DND-41 (cell line): ENCODE data around the gene TST.

Source experiments
- ATAC-seq: fragments of 200-7000 bp; cut with Tn5 transposase; 3 replicates; pipeline ENCODE4 v1.9.1; 2021; ENCODE audit warnings: low read depth; ENCODE audit not compliant: insufficient read depth
- DNase-seq: peaks from one replicate; pipeline ENCODE4 v3.0.0-alpha.2; 2020
- H2AFZ ChIP-seq: 2 replicates; pipeline ENCODE4 v1.6.0; 2012; ENCODE audit warnings: low read depth, low read length
- H3K27ac ChIP-seq: 2 replicates; pipeline ENCODE4 v1.5.1; 2012; ENCODE audit warnings: low read length, inconsistent platforms
- H3K27me3 ChIP-seq: fragments of 200-600 bp; sonication (generic); 2 replicates; pipeline ENCODE4 v1.6.0; 2012; ENCODE audit warnings: low read length, mild to moderate bottlenecking, inconsistent platforms; ENCODE audit not compliant: insufficient read depth, poor library complexity
- H3K36me3 ChIP-seq: 2 replicates; pipeline ENCODE4 v1.5.1; 2012; ENCODE audit warnings: low read length, inconsistent platforms; ENCODE audit not compliant: insufficient read depth
- H3K4me1 ChIP-seq: 2 replicates; pipeline ENCODE4 v1.5.1; 2012; ENCODE audit warnings: mild to moderate bottlenecking, low read length; ENCODE audit not compliant: insufficient read depth
- H3K4me2 ChIP-seq: 2 replicates; pipeline ENCODE4 v1.6.0; 2012; ENCODE audit warnings: mild to moderate bottlenecking, moderate library complexity, low read length, inconsistent platforms; ENCODE audit not compliant: insufficient read depth
- H3K4me3 ChIP-seq, 2 experiments: fragments of 200-600 bp in 1 of 2; shearing (Covaris generic) in 1 of 2; 2 replicates each; pipeline ENCODE4 v1.5.1; 2012 to 2016; ENCODE audit warnings: inconsistent platforms in 2 of 2, low read length in 2 of 2, mild to moderate bottlenecking in 2 of 2, low read depth in 1 of 2, moderate library complexity in 1 of 2
- H3K79me2 ChIP-seq: 2 replicates; pipeline ENCODE4 v1.6.0; 2012; ENCODE audit warnings: low read length, inconsistent platforms; ENCODE audit not compliant: insufficient read depth
- H3K9ac ChIP-seq: 2 replicates; pipeline ENCODE4 v1.6.0; 2012; ENCODE audit warnings: low read depth, mild to moderate bottlenecking, inconsistent platforms, low read length, moderate library complexity
- H3K9me3 ChIP-seq: 2 replicates; pipeline ENCODE4 v1.5.1; 2012; ENCODE audit warnings: low read length, moderate library complexity, mild to moderate bottlenecking, inconsistent platforms; ENCODE audit not compliant: insufficient read depth, severe bottlenecking
- H4K20me1 ChIP-seq: 2 replicates; pipeline ENCODE4 v1.6.0; 2012; ENCODE audit warnings: low read length; ENCODE audit not compliant: insufficient read depth
- CTCF ChIP-seq: IDR thresholded peaks from 2 replicates; pipeline ENCODE4 v1.5.1; 2012; ENCODE audit warnings: borderline replicate concordance, low read length, moderate library complexity, mild to moderate bottlenecking; ENCODE audit not compliant: poor library complexity, severe bottlenecking; ENCODE audit errors: extremely low read depth
- EZH2 ChIP-seq: IDR thresholded peaks from 3 replicates; pipeline ENCODE4 v1.6.1; 2012; ENCODE audit warnings: borderline replicate concordance, low read depth, mild to moderate bottlenecking, moderate library complexity, low read length, inconsistent platforms; ENCODE audit not compliant: severe bottlenecking

TST gene

GRCh38 chr22:37021710-37022482 lies 2.6 kb upstream of the TST start:
- TF ChIP-seq EZH2, result no peak
- TF ChIP-seq CTCF, result peak; percentile 77
- H3K4me2 ChIP-seq, result no peak overlapping the region
- H3K4me1 ChIP-seq, result no peaks in the 10 kb centered on the region
- no peak overlapping the region for H3K9ac ChIP-seq
- no peaks in the 10 kb centered on the region for H3K79me2 ChIP-seq
- H3K27me3 ChIP-seq, result peaks cover 15% of the 10 kb centered on the region
- H3K9me3 ChIP-seq, result no peaks in the 10 kb centered on the region
- H3K36me3 ChIP-seq, result no peaks in the 10 kb centered on the region
- DNase-seq (peak; percentile 26), ATAC-seq (0 out of 3 replicates have a peak, but pooled peaks have one; percentile 64)
- no peak overlapping the region for H2AFZ ChIP-seq
- H4K20me1 ChIP-seq, result no peaks in the 10 kb centered on the region; the same call in 1 of the 2 replicates
- H3K27ac ChIP-seq, result no peak overlapping the region
- no peak overlapping the region for H3K4me3 ChIP-seq

- ATAC-seq (no peak), DNase-seq (no peak)
- Histone ChIP-seq H3K9me3 (no peaks in the 10 kb centered on the region), H3K4me3 (no peak overlapping the region), H3K4me1 (no peaks in the 10 kb centered on the region), H3K4me2 (no peak overlapping the region), H2AFZ (no peak overlapping the region), H3K27ac (no peak overlapping the region), H3K79me2 (no peaks in the 10 kb centered on the region), H3K36me3 (no peaks in the 10 kb centered on the region), H3K27me3 (peaks cover 11% of the 10 kb centered on the region), H4K20me1 (no peaks in the 10 kb centered on the region), H3K9ac (no peak overlapping the region)
- no peak for TF ChIP-seq EZH2
- no peak for TF ChIP-seq CTCF
Measured at GRCh38 chr22:37021041-37021440, 1.8 kb upstream of the TST start.

GRCh38 chr22:37020192-37020479 lies 889 bp upstream of the TST start:
- DNase-seq, result no peak
- Histone ChIP-seq H3K9ac (no peak overlapping the region), H3K4me2 (no peak overlapping the region), H3K36me3 (no peaks in the 10 kb centered on the region), H3K4me1 (no peaks in the 10 kb centered on the region), H3K9me3 (no peaks in the 10 kb centered on the region), H2AFZ (0 out of 2 replicates have a peak overlapping the region, but pooled peaks have one; percentile 33), H3K27ac (no peak overlapping the region), H4K20me1 (no peaks in the 10 kb centered on the region), H3K79me2 (no peaks in the 10 kb centered on the region), H3K27me3 (peaks cover 9% of the 10 kb centered on the region), H3K4me3 (no peak overlapping the region)
- no peak for TF ChIP-seq EZH2
- no peak for TF ChIP-seq CTCF
- ATAC-seq, result no peak
